Activated CD8-positive, alpha-beta memory T cell treated with anti-CD3 and anti-CD28 coated beads, Interleukin-2, amount 50 U/mL, for 24 hours (primary cell): Measurements from ENCODE around the gene SRC.
"Not testable (repeated sequence)": the region's sequence is repeated elsewhere in the genome, so short reads cannot be mapped to it uniquely, and the experiment has no call there.

Experiments
- DNase-seq: peaks from one replicate; pipeline ENCODE4 v3.0.0-alpha.2; 2020; ENCODE audit errors: extremely low read depth

Gene SRC

GRCh38 chr20:37336369-37337207 is 9.4 kb upstream of the SRC start:
- no peak for DNase-seq

DNA sequence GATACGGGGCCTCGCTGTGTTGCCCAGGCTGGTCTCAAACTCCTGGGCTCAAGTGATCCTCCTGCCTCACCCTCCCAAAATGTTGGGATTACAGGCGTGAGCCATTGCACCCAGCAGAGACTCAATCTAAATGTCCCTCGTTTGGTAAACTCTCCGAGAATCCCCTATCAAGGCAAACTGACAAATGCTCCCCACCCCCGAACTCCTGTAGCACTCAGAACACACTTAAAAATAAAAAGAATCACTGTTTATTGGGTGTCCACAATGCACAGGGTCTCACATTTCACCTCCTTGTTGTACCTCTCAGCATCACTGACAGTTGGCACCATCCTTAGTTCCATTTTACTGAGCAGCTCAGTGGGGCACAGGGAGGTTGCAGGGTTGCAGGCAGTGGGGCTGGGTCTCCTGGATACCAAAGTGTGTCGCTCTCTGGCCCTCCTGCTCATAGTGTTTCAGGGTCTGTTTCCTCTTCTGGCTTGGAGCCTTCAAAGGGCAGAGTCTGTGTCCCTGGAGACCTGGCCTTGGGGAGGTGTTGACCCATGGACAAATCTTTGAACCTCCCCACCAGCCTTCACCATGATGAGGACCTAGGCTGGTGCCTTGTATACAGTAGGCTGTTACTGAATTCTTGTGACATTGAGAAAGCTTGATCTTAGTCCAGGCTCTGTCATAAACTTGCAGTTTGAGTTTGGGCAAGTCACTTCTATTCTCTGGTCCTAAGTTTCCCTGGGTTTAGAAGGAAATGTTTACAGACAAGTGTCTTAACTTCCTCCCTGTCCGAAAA is 8.5 kb upstream of the SRC start:
- no peak for DNase-seq

DNA sequence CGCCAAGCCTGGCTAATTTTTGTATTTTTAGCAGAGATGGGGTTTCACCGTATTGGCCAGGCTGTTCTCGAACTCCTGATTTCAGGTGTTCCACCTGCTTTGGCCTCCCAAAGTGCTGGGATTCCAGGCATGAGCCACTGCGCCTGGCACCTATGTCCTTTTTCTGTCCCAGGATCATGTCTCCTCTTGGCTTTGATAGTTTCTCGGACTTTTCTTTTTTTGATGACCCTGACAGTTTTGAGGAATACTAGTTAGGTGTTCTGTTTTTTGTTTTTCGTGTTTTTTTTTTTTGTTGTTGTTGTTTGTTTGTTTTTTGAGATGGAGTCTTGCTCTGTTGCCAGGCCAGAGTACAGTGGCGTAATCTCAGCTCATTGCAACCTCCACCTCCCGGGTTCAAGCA is 7.6 kb upstream of the SRC start:
- DNase-seq = not testable (repeated sequence)

DNA sequence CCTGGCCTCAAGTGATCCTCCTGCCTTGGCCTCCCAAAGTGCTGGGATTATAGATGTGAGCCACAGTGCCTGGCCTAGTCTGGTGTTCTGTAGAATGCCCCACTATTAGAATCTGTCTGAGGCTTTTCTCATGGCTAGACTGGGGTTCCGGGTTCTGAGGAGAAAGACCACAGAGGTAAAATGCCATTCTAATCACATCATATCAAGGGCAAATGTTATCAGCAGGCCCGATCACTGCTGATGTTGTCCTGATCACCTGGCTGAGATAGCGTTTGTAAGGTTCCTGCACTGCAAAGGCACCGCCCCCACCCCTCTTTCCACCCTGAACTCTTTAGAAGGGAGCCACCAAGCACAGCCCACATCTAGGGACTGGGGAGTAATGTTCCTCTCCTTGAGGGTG is 6.7 kb upstream of the SRC start:
- no peak for DNase-seq

GRCh38 chr20:37339764-37340109 is 6.2 kb upstream of the SRC start:
- not testable (repeated sequence) for DNase-seq

DNA sequence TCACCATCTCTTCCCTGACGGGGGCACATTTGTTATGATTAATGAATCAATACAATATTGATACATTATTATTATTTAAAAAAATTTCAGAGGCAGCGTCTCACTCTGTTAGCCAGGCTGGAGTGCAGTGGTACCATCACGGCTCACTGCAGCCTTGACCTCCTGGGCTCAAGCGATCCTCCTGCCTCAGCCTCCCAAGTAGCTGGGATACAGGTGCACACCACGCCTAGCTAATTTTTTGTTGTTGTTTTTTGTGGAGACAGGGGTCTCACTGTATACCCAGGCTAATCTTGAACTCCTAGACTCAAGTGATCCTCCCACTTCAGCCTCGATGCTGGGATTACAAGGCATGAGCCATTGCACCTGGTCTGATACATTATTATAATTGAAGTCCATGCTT is 4.9 kb upstream of the SRC start:
- no peak for DNase-seq

GRCh38 chr20:37341632-37342031 is 4.3 kb upstream of the SRC start:
- DNase-seq = no peak

DNA sequence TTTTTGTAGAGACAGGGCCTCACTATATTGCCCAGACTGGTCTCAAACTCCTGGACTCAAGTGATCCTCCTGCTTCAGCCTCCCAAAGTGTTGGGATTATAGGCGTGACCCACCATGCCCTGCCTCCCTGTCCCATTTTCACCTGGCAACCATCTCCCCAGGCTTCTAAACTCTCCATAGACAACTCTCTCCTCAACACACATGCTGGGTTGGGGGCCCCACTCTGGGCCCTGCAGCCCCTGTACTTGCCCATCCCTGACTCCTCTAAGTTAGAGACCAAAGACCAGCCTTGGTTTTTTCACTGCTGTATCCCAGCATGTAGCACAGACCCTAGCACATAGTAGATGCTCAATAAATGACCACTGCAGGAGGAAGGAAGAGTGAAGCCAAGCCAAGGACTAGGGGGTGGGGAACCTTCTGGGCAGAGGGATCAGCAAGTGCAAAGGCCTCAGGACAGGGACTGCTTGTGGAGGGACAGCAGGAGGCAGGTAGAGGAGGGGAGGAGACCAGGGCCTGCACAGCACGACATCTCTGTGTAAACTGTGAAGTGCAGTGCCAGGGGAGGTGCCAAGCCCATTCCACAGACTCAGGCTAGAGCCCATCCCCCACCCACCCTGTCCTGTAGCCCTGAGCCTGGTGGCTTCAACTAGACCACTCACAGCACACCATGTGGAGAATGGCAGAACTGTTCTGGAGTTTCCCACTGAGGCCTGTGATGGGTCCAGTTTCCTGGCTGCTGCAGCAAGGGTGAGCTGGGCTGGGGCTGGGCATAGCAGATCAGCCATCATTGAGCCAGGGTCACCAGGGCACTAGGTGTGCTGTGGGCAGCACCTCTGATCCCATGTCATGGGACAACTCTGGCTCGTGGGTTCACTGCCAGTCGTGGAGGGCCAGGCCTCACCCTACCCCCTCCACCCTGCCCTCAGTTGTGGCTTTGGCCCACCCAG is 3.4 kb upstream of the SRC start:
- DNase-seq = no peak

DNA sequence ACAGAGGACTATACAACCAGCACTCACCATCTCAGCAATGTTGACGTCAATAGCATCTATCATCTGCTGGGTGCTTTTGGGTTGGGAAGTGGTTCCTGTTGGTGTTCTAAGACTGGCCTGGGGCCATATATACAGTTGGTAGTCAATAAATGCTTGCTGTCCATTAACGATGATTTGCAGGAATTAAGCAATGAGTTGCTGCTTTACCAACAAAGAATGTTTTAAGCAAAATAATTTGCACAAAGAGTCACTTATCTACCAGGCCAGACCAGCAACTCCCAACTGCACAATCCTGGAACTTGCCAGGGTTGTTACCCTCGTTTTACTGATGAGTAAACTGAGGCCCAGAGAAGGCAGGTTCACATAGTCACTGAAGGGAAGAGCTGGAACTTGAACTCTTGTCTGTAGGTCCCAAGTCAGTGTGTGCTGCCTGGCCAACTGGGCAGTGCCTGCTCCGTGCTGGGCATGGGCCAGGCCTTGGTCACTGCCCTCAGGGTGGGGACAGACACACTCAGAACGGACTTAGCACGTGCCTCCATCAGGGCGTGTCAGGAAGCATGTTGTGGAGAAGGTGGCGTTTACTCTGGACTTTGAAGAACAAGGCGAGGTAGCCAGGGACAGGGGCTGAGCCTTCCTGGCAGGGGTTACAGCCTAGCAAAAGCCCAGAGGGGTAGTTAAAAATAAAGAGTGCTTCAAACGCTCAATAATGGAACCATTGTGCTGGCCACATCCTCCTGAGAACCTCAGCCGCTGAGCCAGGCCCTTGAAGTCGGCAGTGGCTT is 2.5 kb upstream of the SRC start:
- no peak for DNase-seq

DNA sequence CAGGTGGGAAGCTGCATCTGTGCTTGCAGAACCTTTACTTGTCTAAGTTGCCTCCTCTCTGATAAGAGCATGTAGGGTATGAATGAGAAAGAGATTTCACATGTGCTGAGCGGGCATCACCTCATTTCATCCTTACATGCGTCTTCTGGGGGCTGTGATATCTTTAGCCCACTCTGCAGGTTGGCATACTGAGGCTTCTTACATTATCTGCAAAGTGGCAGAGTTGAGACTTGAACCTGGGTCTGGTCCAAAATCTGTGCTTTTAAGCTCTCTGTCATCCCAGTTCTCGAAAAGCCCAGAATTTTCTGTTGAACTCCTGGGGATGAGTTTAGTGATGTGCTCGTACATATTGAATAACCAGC is 2.0 kb upstream of the SRC start:
- DNase-seq = no peak

- no peak for DNase-seq
Observed at GRCh38 chr20:37344506-37345338, 1.2 kb upstream of the SRC start.

DNA sequence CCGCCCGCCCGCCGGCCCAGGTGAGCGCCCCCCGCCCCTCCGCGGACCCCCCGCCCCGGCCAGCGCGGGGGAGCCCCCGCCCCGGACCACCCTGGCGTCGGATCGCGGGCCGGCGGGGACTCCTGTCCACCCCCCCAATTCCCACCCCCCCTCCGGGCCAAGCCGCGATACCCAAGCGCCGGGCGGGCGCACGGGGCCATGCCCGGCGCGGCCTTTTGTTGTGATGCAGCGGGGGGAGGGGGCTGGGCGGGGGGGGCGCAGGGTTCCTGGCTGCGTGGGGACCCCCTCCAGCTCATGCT is 245 bp downstream of the SRC start:
- DNase-seq = no peak

- no peak for DNase-seq
Observed at GRCh38 chr20:37346535-37347346, 801 bp downstream of the SRC start.

DNA sequence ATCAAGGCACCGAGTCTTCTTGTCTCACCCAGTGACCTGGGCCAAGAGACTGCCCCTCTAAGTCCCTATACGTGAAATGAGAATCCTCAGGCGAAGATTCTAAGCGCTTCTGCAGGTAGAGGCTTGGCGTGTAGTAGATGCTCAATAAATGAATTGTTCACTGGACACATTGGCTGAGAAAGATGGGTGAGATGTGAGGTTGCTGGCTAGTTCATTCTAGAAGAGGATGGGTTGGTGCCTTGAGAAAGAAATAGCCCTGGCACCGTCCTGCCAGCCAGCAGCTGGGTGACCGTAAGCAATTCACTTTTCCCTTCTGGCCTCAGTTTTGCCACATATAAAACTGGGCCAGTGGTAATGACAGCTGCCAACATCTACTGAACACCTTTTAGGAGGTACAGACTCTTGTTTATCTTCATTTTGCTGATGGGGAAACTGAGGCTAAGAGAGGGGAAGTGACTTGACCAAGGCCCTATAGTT is 1.4 kb downstream of the SRC start:
- no peak for DNase-seq

GRCh38 chr20:37347891-37348791 is 2.2 kb downstream of the SRC start:
- DNase-seq = no peak

- no peak for DNase-seq
Observed at GRCh38 chr20:37348792-37349516, 3.0 kb downstream of the SRC start.

GRCh38 chr20:37349517-37350491 is 3.9 kb downstream of the SRC start:
- DNase-seq = no peak
